AG09319 (cell line): ENCODE results near the gene ARL4C.

Experiments used
- DNase-seq: peaks from one replicate; pipeline ENCODE4 v3.0.0-alpha.2; 2010; ENCODE audit warnings: low read depth; ENCODE audit errors: extremely low read depth
- CTCF ChIP-seq: IDR thresholded peaks from 2 replicates; pipeline ENCODE4 v1.5.1; 2011; ENCODE audit warnings: low read depth, mild to moderate bottlenecking, inconsistent platforms, low read length, moderate library complexity

The ARL4C gene

DNA sequence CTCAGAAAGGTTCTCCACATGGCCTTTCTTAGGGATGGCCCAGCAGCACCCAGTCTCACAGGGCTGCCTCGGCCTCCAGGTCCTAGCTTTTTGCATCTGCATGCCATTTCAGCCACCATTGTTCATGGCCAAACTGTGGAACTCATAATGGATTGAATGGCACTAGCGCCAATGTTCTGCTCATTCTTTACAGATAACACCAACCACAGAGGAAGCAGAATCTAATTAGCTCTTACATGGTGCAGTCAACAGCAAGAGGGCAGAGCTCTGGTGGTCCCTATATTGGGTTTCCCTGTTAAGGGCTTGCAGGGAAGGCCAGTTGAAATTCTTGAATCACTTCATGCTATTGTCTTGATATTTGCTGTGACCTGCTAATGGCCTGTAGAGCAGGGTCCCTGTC lies 45.6 kb downstream of the ARL4C start:
- DNase-seq = no peak
- no peak for TF ChIP-seq CTCF

DNA sequence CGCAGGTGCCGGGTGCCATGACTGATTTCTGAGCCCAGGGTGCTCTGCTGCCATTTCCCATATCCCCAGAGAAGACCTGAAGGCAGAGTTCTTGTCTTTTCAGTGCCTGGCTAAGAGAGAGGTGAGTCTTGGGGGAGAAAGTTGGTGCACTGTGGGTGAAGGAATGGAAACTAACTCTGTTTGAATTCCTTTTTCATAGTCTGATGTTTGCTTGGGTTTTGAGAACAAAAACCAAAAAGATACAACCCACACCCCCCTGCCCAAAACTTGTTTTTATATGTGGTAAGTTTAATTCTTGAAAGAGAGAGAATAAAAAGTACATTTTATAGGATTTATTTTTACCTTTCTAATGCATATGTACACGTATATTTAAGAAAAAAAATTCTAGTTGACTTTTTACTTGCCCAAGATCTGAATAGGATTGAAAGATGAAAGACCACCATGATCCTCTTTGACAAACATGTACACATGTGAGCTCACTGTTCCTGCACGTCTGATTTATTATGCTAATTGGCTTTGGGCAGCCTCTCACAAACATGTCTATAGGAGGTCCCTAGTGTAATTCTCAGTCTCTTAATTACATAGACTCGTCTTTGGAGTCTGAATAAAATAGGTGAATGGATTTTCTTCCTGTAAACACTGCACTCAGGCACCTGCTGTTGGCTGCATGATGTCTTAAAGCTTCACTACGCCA lies 46.3 kb downstream of the ARL4C start:
- no peak for TF ChIP-seq CTCF
- no peak for DNase-seq

GRCh38 chr2:234448506-234449184 lies 48.2 kb downstream of the ARL4C start:
- TF ChIP-seq CTCF = no peak
- DNase-seq = no peak

DNA sequence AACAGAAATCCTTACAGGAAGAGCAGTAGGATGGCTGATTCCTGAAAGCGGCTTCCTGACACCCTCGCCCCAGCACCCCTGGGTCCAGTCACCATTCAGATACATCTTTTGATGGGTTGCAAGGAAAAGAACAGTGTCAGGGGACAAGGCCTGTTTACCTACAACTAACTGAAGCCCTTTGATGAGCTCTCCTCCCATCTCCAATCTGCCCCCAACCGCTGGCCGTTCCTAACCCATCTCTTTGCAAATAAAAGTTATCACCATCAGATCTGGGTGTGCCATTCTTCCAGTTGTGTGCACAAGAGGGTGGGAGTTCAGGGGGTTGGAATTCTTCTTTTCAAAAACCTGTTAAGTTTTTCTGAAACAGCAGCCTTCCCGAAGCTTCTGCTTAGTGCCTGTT lies 48.9 kb downstream of the ARL4C start:
- TF ChIP-seq CTCF = no peak
- no peak for DNase-seq

DNA sequence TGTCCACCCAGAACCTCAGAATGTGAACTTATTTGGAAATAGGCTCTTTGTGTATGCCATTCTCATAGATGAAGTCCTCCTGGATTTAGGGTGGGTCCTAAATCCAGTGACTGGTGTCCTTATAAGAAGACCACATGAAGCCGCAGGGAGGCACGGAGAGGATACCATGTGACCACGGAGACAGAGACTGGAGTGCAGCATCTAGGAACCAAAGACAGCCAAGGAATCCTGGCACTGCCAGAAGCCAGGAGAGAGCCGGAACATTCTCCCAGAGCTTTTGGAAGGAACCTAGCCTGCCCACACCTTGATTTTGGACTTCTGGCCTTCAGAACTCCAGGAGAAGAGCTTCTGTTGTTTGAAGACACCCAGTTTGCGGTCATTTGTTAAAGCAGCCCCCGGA lies 49.7 kb downstream of the ARL4C start:
- TF ChIP-seq CTCF = no peak
- DNase-seq = no peak

DNA sequence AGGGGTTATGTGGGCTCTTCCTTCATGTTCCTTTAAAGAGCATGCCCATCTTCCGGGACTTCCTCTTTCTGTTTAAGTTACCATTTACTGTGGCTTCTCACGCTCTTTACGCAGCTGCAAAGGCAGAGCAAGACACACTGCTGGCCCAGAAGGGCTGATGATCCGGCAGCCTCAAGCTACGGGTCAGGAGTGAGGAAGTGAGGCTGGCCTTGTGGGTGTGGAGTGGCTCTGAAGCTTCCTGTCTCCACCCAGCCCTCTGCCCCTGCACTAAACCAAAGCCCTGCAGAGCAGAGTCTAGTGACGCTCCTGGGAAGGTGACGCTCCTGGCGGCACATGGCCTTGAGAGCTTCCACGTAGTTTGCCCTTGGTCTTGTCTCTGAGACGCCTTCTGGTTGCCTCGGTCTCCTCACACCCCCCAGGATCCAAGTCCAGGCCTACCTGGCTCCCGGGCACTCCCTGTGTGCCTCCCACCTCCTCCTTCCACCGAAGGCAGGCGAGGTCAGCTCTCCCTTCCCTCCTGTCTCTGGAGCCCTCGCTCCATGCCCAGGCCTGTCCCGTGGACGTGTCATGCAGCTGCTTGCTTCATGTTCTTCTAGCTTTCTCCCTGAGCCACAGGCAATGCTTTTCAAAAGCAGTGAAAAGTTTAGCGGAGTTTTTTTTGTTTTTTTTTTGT lies 50.3 kb downstream of the ARL4C start:
- DNase-seq = no peak
- TF ChIP-seq CTCF = no peak

GRCh38 chr2:234444893-234445292 lies 52.0 kb downstream of the ARL4C start:
- peak; percentile 51 for DNase-seq
- TF ChIP-seq CTCF = no peak
